Mesothelial cell of epicardium (in vitro differentiated cells): Measurements from ENCODE around the gene GATA1. TPM values are rescaled to one million over a fixed set of nuclear protein-coding genes. Genes with fewer than 3 reads are reported as not detected.
"Not testable (repeated sequence)": the region's sequence is repeated elsewhere in the genome, so short reads cannot be mapped to it uniquely, and the experiment has no call there.

Experiments
- DNase-seq, 2 experiments: peaks; one replicate each; pipeline ENCODE4 v3.0.0; 2021; ENCODE audit warnings: low spot score in 2 of 2; ENCODE audit not compliant: unreplicated experiment in 2 of 2
- H3K27ac Mint-ChIP-seq: 2 replicates; pipeline ENCODE4 v1.8.0; 2021; ENCODE audit warnings: mixed read lengths
- H3K27me3 Mint-ChIP-seq: 2 replicates; pipeline ENCODE4 v1.8.0; 2021; ENCODE audit warnings: low read depth, mixed read lengths
- H3K36me3 Mint-ChIP-seq: 2 replicates; pipeline ENCODE4 v1.8.0; 2021; ENCODE audit warnings: mixed read lengths
- H3K4me1 Mint-ChIP-seq: 2 replicates; pipeline ENCODE4 v1.8.0; 2021; ENCODE audit warnings: mixed read lengths
- H3K4me3 Mint-ChIP-seq: 2 replicates; pipeline ENCODE4 v1.8.0; 2021; ENCODE audit warnings: mild to moderate bottlenecking, moderate library complexity, mixed read lengths
- H3K9me3 Mint-ChIP-seq: 2 replicates; pipeline ENCODE4 v1.8.0; 2021; ENCODE audit warnings: mixed read lengths
- total RNA-seq: library from RNA; stranded (reverse); gene quantifications from 3 replicates; pipeline ENCODE4 v1.2.1, GENCODE V29; 2021
- TF ChIP-seq, protein P1 (sequence below): fragments of 200-600 bp; sonication (generic); IDR thresholded peaks from one replicate; pipeline ENCODE4 v1.5.0; 2021; ENCODE audit warnings: antibody characterized with exemption; ENCODE audit not compliant: unreplicated experiment

Gene GATA1
- total RNA-seq, 1 donor from 2014 or later: not detected

DNA sequence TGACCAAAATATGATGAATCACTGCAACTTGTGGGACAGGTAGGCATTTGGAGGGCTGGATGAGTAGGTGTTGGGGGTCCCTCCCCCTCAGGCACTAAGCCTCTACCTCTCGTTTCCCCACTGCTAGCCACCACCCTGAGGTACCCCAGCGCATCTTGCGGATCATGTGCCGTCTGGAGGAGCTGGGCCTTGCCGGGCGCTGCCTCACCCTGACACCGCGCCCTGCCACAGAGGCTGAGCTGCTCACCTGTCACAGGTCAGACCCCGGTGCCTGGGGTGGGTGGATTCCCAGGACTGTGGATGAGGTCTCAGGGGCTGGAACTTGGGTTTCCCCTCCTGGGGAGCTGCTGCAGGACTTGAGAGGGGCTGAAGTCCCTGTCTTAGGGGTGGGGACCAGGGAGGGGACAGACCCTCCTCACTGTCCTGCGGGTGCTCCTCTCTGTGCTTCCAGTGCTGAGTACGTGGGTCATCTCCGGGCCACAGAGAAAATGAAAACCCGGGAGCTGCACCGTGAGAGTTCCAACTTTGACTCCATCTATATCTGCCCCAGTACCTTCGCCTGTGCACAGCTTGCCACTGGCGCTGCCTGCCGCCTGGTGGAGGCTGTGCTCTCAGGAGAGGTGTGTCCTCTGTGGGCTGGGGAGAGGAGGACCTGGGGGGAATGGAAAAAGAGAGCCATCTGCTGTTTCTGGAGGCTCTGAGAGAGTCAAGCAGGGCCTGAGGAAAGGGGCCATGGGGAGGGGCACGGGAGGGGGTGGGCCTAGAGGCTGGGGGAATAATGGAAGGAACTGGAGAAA, 29.8 kb downstream of the GATA1 start:
- TF ChIP-seq, protein P1, sequence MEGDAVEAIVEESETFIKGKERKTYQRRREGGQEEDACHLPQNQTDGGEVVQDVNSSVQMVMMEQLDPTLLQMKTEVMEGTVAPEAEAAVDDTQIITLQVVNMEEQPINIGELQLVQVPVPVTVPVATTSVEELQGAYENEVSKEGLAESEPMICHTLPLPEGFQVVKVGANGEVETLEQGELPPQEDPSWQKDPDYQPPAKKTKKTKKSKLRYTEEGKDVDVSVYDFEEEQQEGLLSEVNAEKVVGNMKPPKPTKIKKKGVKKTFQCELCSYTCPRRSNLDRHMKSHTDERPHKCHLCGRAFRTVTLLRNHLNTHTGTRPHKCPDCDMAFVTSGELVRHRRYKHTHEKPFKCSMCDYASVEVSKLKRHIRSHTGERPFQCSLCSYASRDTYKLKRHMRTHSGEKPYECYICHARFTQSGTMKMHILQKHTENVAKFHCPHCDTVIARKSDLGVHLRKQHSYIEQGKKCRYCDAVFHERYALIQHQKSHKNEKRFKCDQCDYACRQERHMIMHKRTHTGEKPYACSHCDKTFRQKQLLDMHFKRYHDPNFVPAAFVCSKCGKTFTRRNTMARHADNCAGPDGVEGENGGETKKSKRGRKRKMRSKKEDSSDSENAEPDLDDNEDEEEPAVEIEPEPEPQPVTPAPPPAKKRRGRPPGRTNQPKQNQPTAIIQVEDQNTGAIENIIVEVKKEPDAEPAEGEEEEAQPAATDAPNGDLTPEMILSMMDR: no peak
- H3K36me3 Mint-ChIP-seq: peaks cover 12% of the 10 kb centered on the region
- DNase-seq: no peak
- H3K4me1 Mint-ChIP-seq: no peaks in the 10 kb centered on the region
- H3K27ac Mint-ChIP-seq: no peak overlapping the region
- H3K27me3 Mint-ChIP-seq: no peaks in the 10 kb centered on the region
- H3K9me3 Mint-ChIP-seq: peaks cover 10% of the 10 kb centered on the region
- H3K4me3 Mint-ChIP-seq: no peak overlapping the region

GRCh38 chrX:48818098-48818497, 31.7 kb downstream of the GATA1 start:
- Mint-ChIP-seq H3K9me3 (peaks cover 3% of the 10 kb centered on the region), H3K27ac (no peak overlapping the region)

GRCh38 chrX:48818866-48819265, 32.5 kb downstream of the GATA1 start:
- H3K36me3 Mint-ChIP-seq: peaks cover 5% of the 10 kb centered on the region
- H3K4me3 Mint-ChIP-seq: no peak overlapping the region
- no peak for DNase-seq
- H3K9me3 Mint-ChIP-seq: no peaks in the 10 kb centered on the region
- TF ChIP-seq, protein P1: no peak
- H3K27ac Mint-ChIP-seq: no peak overlapping the region
- H3K4me1 Mint-ChIP-seq: no peaks in the 10 kb centered on the region
- H3K27me3 Mint-ChIP-seq: no peaks in the 10 kb centered on the region

More at GRCh38 chrX:48818098-48818497, 31.7 kb downstream of the GATA1 start:
- DNase-seq: no peak
- Mint-ChIP-seq H3K36me3 (peaks cover 10% of the 10 kb centered on the region), H3K27me3 (no peaks in the 10 kb centered on the region), H3K4me1 (no peaks in the 10 kb centered on the region), H3K4me3 (no peak overlapping the region)
- TF ChIP-seq, protein P1: no peak

GRCh38 chrX:48819394-48819793, 33.0 kb downstream of the GATA1 start:
- H3K4me1 Mint-ChIP-seq, H3K9me3 Mint-ChIP-seq, H3K36me3 Mint-ChIP-seq, H3K4me3 Mint-ChIP-seq, DNase-seq, H3K27ac Mint-ChIP-seq, H3K27me3 Mint-ChIP-seq: not testable (repeated sequence)

DNA sequence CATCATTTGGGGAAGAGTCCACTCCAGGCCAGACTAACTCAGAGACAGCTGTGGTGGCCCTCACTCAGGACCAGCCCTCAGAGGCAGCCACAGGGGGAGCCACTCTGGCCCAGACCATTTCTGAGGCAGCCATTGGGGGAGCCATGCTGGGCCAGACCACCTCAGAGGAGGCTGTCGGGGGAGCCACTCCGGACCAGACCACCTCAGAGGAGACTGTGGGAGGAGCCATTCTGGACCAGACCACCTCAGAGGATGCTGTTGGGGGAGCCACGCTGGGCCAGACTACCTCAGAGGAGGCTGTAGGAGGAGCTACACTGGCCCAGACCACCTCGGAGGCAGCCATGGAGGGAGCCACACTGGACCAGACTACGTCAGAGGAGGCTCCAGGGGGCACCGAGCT, 36.7 kb downstream of the GATA1 start:
- TF ChIP-seq, protein P1: no peak
- no peak overlapping the region for H3K4me3 Mint-ChIP-seq
- H3K9me3 Mint-ChIP-seq: peaks cover 4% of the 10 kb centered on the region
- no peaks in the 10 kb centered on the region for H3K27me3 Mint-ChIP-seq
- H3K36me3 Mint-ChIP-seq: peaks cover 24% of the 10 kb centered on the region
- no peak overlapping the region for H3K27ac Mint-ChIP-seq
- no peaks in the 10 kb centered on the region for H3K4me1 Mint-ChIP-seq
- DNase-seq: no peak

GRCh38 chrX:48824066-48824465, 37.7 kb downstream of the GATA1 start:
- peaks cover 26% of the 10 kb centered on the region for H3K36me3 Mint-ChIP-seq
- no peaks in the 10 kb centered on the region for H3K27me3 Mint-ChIP-seq
- TF ChIP-seq, protein P1: no peak
- H3K27ac Mint-ChIP-seq: no peak overlapping the region
- no peak for DNase-seq
- no peak overlapping the region for H3K4me3 Mint-ChIP-seq
- H3K9me3 Mint-ChIP-seq: peaks cover 10% of the 10 kb centered on the region
- no peaks in the 10 kb centered on the region for H3K4me1 Mint-ChIP-seq
